Tongue (tissue), 2 donors: ENCODE measurements around the gene POLR3GL. TPM values are rescaled to one million over a fixed set of nuclear protein-coding genes. Genes with fewer than 3 reads are reported as not detected.
A peak's percentile ranks its signal among the peaks of the same experiment; 100 is the strongest.
"Not testable (repeated sequence)": the region's sequence is repeated elsewhere in the genome, so short reads cannot be mapped to it uniquely, and the experiment has no call there.

Experiments used
- DNase-seq: peaks from one replicate; pipeline ENCODE4 v3.0.0-alpha.2; 2015
- total RNA-seq: library from RNA; depleted of rRNA; stranded (reverse); fragments of >200 nt; gene quantifications from one replicate; pipeline ENCODE4 v1.2.3, GENCODE V29; 2014

POLR3GL gene
- total RNA-seq, 1 donor from 2014 or later: 20.1 TPM

- DNase-seq: no peak
Observed at GRCh38 chr1:146020058-146021049, 55.9 kb downstream of the POLR3GL start.

- no peak for DNase-seq
Observed at GRCh38 chr1:146021050-146021445, 56.6 kb downstream of the POLR3GL start.

GRCh38 chr1:146021622-146022402 is 57.3 kb downstream of the POLR3GL start, which contains the start of gene HJV:
TSS of gene HJV (minus strand) at chr1:146021735. CDS start at chr1:146020231, 1,504 bp downstream.
- DNase-seq: peak; percentile 78

GRCh38 chr1:146022403-146023127 is 58.1 kb downstream of the POLR3GL start:
- no peak for DNase-seq

- DNase-seq: not testable (repeated sequence)
Observed at GRCh38 chr1:146025787-146026495, 61.5 kb downstream of the POLR3GL start.

GRCh38 chr1:146026650-146027049 is 62.2 kb downstream of the POLR3GL start:
- DNase-seq: not testable (repeated sequence)

Other genes starting within 250 kb of the POLR3GL start
- not detected for gene CD160, start 245.2 kb upstream of the POLR3GL start, total RNA-seq
- gene RNF115, start 140.6 kb upstream of the POLR3GL start, total RNA-seq: 18.5 TPM
- gene POLR3C, start 140.5 kb upstream of the POLR3GL start, total RNA-seq: 25.3 TPM
- gene NUDT17, start 119.1 kb upstream of the POLR3GL start, total RNA-seq: 14.0 TPM
- 19.0 TPM for gene PIAS3, start 105.6 kb upstream of the POLR3GL start, total RNA-seq
- 13.1 TPM for gene ANKRD35, start 78.8 kb upstream of the POLR3GL start, total RNA-seq
- 6.6 TPM for gene ITGA10, start 54.6 kb upstream of the POLR3GL start, total RNA-seq
- gene PEX11B, start 46.0 kb upstream of the POLR3GL start, total RNA-seq: 24.6 TPM
- gene RBM8A, start 37.2 kb upstream of the POLR3GL start, total RNA-seq: 133 TPM
- gene LIX1L, start 6.7 kb upstream of the POLR3GL start, total RNA-seq: 28.3 TPM
- gene ANKRD34A, start 115 bp upstream of the POLR3GL start, total RNA-seq: 0.51 TPM
- 834 TPM for gene TXNIP, start 31.9 kb downstream of the POLR3GL start, total RNA-seq
- 111 TPM for gene HJV, start 57.0 kb downstream of the POLR3GL start, total RNA-seq
- 2.9 TPM for gene NBPF10, start 180.1 kb downstream of the POLR3GL start, total RNA-seq